NB4 (cell line): ENCODE measurements around the gene RYR3.

ENCODE experiments used
- DNase-seq: peaks from one replicate; pipeline ENCODE4 v3.0.0; 2010; ENCODE audit warnings: low read depth
- H3K4me3 ChIP-seq: one replicate; pipeline ENCODE4 v1.5.1; 2011; ENCODE audit warnings: mild to moderate bottlenecking, low read depth, low read length, moderate library complexity
- CTCF ChIP-seq: IDR thresholded peaks from one replicate; pipeline ENCODE4 v1.5.1; 2012; ENCODE audit warnings: low read depth, low read length
- MAX ChIP-seq: IDR thresholded peaks from 2 replicates; pipeline ENCODE4 v1.6.1; 2011; ENCODE audit warnings: low read depth, low read length
- MYC ChIP-seq: IDR thresholded peaks from 2 replicates; pipeline ENCODE4 v1.6.1; 2011; ENCODE audit warnings: low read depth, low read length
- POLR2A ChIP-seq: IDR thresholded peaks from 2 replicates; pipeline ENCODE4 v1.6.1; 2011; ENCODE audit warnings: mild to moderate bottlenecking; ENCODE audit not compliant: insufficient read length; ENCODE audit errors: extremely low read depth

RYR3 gene

GRCh38 chr15:33458421-33458820 is 147.7 kb downstream of the RYR3 start:
- TF ChIP-seq POLR2A (no peak), MAX (no peak), MYC (no peak), CTCF (no peak)
- no peak overlapping the region for H3K4me3 ChIP-seq
- DNase-seq: no peak

GRCh38 chr15:33460166-33460805 is 149.5 kb downstream of the RYR3 start:
- DNase-seq: no peak
- no peak overlapping the region for H3K4me3 ChIP-seq
- TF ChIP-seq MYC (no peak), CTCF (no peak), MAX (no peak), POLR2A (no peak)

GRCh38 chr15:33461671-33462070 is 150.9 kb downstream of the RYR3 start:
- TF ChIP-seq MAX (no peak), CTCF (no peak), MYC (no peak), POLR2A (no peak)
- no peak overlapping the region for H3K4me3 ChIP-seq
- no peak for DNase-seq

GRCh38 chr15:33467146-33467815 is 156.5 kb downstream of the RYR3 start:
- DNase-seq: no peak
- TF ChIP-seq CTCF: no peak
- no peak for TF ChIP-seq MAX
- TF ChIP-seq MYC: no peak
- TF ChIP-seq POLR2A: no peak
- no peak overlapping the region for H3K4me3 ChIP-seq

- no peak for DNase-seq
- TF ChIP-seq POLR2A (no peak), CTCF (no peak), MAX (no peak), MYC (no peak)
- H3K4me3 ChIP-seq: no peak overlapping the region
Measured at GRCh38 chr15:33467816-33468163, 157.0 kb downstream of the RYR3 start.
